Mucosa of stomach (tissue), 1 donor: Measurements from ENCODE around the gene SLC2A8.

Experiments used
- H3K27me3 ChIP-seq: one replicate; pipeline ENCODE4 v1.7.0; 2013; ENCODE audit warnings: mild to moderate bottlenecking, low read length; ENCODE audit not compliant: control insufficient read depth, insufficient read depth
- H3K36me3 ChIP-seq: one replicate; pipeline ENCODE4 v1.7.0; 2013; ENCODE audit warnings: low read length; ENCODE audit not compliant: control insufficient read depth, insufficient read depth
- H3K4me1 ChIP-seq: one replicate; pipeline ENCODE4 v1.7.0; 2013; ENCODE audit warnings: mild to moderate bottlenecking, low read length; ENCODE audit not compliant: control insufficient read depth, insufficient read depth
- H3K4me3 ChIP-seq: one replicate; pipeline ENCODE4 v1.7.0; 2013; ENCODE audit warnings: low read length
- H3K9ac ChIP-seq: one replicate; pipeline ENCODE4 v1.7.0; 2013; ENCODE audit warnings: mild to moderate bottlenecking, low read length, moderate library complexity
- H3K9me3 ChIP-seq: one replicate; pipeline ENCODE4 v1.7.0; 2013; ENCODE audit warnings: mild to moderate bottlenecking, low read length, moderate library complexity; ENCODE audit not compliant: control insufficient read depth
- donor health status: Pancreatic carcinoma.

Gene SLC2A8

GRCh38 chr9:127428348-127428747 is 31.4 kb downstream of the SLC2A8 start:
- Histone ChIP-seq H3K4me3 (no peak overlapping the region), H3K36me3 (no peaks in the 10 kb centered on the region), H3K27me3 (no peaks in the 10 kb centered on the region), H3K9me3 (no peaks in the 10 kb centered on the region), H3K4me1 (peaks cover 11% of the 10 kb centered on the region), H3K9ac (no peak overlapping the region)

DNA sequence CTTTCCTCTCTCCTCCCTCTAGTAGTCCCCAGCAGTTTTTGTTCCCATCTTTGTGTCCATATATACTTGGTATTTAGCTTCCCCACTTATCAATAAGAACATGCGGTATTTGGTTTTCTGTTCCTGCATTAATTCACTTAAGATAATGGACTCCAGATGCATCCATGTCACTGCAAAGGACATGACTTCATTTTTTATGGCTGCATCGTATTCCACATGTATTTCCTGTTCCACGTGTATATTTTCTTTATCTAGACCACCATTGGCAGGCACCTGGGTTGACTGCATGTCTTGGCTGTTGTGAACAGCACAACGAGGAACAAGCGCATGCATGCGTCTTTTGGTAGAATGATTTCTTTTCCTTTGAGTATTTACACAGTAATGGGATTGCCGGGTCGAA is 33.4 kb downstream of the SLC2A8 start:
- H3K9ac ChIP-seq = no peak overlapping the region
- H3K4me3 ChIP-seq = no peak overlapping the region
- no peaks in the 10 kb centered on the region for H3K9me3 ChIP-seq
- H3K27me3 ChIP-seq = no peaks in the 10 kb centered on the region
- H3K36me3 ChIP-seq = peaks cover 6% of the 10 kb centered on the region
- peaks cover 5% of the 10 kb centered on the region for H3K4me1 ChIP-seq

DNA sequence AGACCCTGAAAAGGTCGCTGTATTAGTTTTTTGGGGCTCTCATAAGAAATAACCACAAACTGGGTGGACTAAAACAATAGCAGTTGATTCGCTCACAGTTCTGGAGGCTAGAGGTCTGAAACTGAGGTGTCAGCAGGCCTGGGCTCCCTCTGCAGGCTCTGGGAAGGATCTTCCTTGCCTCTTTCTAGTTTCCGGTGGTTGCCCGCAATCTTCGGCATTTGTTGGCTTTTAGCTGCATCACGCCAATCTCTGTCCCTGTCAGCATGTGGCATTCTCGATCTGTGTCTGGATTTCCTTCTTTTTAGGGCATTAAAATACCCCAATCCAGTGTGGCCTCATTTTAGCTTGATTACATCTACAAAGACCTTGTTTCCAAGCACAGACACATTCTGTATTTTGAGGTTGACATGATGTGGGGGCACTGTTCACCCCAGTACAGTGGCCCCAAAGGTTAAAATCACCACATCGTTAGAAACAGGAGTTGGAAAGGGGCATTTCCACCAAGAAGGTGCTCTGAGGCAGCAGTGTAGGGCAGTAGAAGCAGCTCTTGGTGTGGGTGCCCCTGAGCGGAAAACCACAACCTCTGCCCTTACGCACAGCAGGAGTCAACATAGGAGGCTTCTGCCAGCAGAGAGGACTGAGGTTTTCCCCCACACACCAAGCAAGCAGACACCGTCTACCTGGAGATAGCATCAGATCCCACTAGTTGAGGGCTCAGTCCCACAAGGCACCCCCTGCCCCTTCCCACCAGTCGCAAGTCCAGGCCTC is 40.7 kb downstream of the SLC2A8 start:
- Histone ChIP-seq H3K9ac (no peak overlapping the region), H3K27me3 (no peaks in the 10 kb centered on the region), H3K4me3 (no peak overlapping the region), H3K4me1 (no peaks in the 10 kb centered on the region), H3K9me3 (no peaks in the 10 kb centered on the region), H3K36me3 (peaks cover 18% of the 10 kb centered on the region)

- no peak overlapping the region for H3K9ac ChIP-seq
- H3K9me3 ChIP-seq = no peaks in the 10 kb centered on the region
- H3K27me3 ChIP-seq = no peaks in the 10 kb centered on the region
- peaks cover 18% of the 10 kb centered on the region for H3K36me3 ChIP-seq
- no peak overlapping the region for H3K4me3 ChIP-seq
- H3K4me1 ChIP-seq = no peaks in the 10 kb centered on the region
Observed at GRCh38 chr9:127438394-127438793, 41.4 kb downstream of the SLC2A8 start.

- H3K9me3 ChIP-seq = no peaks in the 10 kb centered on the region
- peaks cover 5% of the 10 kb centered on the region for H3K4me1 ChIP-seq
- H3K4me3 ChIP-seq = no peak overlapping the region
- peaks cover 40% of the 10 kb centered on the region for H3K36me3 ChIP-seq
- H3K27me3 ChIP-seq = no peaks in the 10 kb centered on the region
- no peak overlapping the region for H3K9ac ChIP-seq
Observed at GRCh38 chr9:127444283-127444920, 47.4 kb downstream of the SLC2A8 start.

GRCh38 chr9:127444921-127445850 is 48.2 kb downstream of the SLC2A8 start:
- H3K36me3 ChIP-seq = peaks cover 40% of the 10 kb centered on the region
- no peaks in the 10 kb centered on the region for H3K9me3 ChIP-seq
- peaks cover 12% of the 10 kb centered on the region for H3K4me1 ChIP-seq
- H3K4me3 ChIP-seq = no peak overlapping the region
- H3K9ac ChIP-seq = no peak overlapping the region
- no peaks in the 10 kb centered on the region for H3K27me3 ChIP-seq

- peaks cover 15% of the 10 kb centered on the region for H3K4me1 ChIP-seq
- H3K27me3 ChIP-seq = no peaks in the 10 kb centered on the region
- H3K36me3 ChIP-seq = peaks cover 40% of the 10 kb centered on the region
- H3K9me3 ChIP-seq = no peaks in the 10 kb centered on the region
- no peak overlapping the region for H3K9ac ChIP-seq
- H3K4me3 ChIP-seq = no peak overlapping the region
Observed at GRCh38 chr9:127445851-127446712, 49.1 kb downstream of the SLC2A8 start.

- no peaks in the 10 kb centered on the region for H3K27me3 ChIP-seq
- H3K9ac ChIP-seq = no peak overlapping the region
- H3K4me3 ChIP-seq = no peak overlapping the region
- peaks cover 16% of the 10 kb centered on the region for H3K4me1 ChIP-seq
- no peaks in the 10 kb centered on the region for H3K9me3 ChIP-seq
- H3K36me3 ChIP-seq = peaks cover 40% of the 10 kb centered on the region
Observed at GRCh38 chr9:127446713-127447415, 49.9 kb downstream of the SLC2A8 start.

DNA sequence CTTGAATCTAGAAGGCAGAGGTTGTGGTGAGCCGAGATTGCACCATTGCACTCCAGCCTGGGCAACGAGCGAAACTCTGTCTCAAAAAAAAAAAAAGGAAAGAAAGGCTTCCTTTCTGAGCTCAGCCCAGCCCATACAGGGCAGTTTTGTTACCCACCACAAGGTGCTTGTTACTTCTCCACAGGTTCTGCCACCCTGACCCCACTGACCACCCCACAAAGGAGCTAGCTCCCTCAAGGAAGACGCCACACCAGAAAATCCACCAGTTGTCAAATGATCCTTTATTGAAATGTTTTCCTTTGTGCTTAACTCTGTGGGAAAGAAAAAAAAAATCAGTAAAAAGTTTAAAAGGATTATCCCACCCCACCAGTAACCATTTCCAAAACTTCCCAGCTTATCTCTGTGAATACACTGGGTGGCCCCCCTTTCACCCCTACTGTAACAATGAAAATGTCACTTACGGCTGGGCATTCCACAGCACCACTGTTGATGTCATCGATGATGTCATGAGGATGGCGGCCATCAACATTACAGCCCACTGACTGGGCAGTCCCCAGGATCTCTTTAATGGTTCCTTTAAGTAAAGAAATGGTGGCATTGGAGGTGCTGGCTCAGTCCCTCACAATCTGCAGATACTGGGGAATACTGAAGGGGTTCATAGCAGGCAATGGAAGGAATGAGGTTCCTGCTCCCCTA is 50.6 kb downstream of the SLC2A8 start:
- no peaks in the 10 kb centered on the region for H3K9me3 ChIP-seq
- H3K36me3 ChIP-seq = peaks cover 40% of the 10 kb centered on the region
- no peaks in the 10 kb centered on the region for H3K27me3 ChIP-seq
- H3K4me1 ChIP-seq = peaks cover 22% of the 10 kb centered on the region
- no peak overlapping the region for H3K9ac ChIP-seq
- H3K4me3 ChIP-seq = no peak overlapping the region

- no peak overlapping the region for H3K4me3 ChIP-seq
- peaks cover 40% of the 10 kb centered on the region for H3K36me3 ChIP-seq
- H3K4me1 ChIP-seq = peaks cover 27% of the 10 kb centered on the region
- no peak overlapping the region for H3K9ac ChIP-seq
- no peaks in the 10 kb centered on the region for H3K27me3 ChIP-seq
- no peaks in the 10 kb centered on the region for H3K9me3 ChIP-seq
Observed at GRCh38 chr9:127448112-127448805, 51.3 kb downstream of the SLC2A8 start.
